A172 (cell line): ENCODE data around the gene BAZ1A. TPM values are rescaled to one million over a fixed set of nuclear protein-coding genes. Genes with fewer than 3 reads are reported as not detected.
"Not testable (repeated sequence)": the region's sequence is repeated elsewhere in the genome, so short reads cannot be mapped to it uniquely, and the experiment has no call there.

Experiments used
- DNase-seq: peaks from one replicate; pipeline ENCODE4 v3.0.0-alpha.2; 2015; ENCODE audit warnings: low spot score
- total RNA-seq: library from RNA; depleted of rRNA; stranded (reverse); fragments of >200 nt; shearing (Covaris generic); gene quantifications from 2 replicates; pipeline ENCODE4 v1.2.3, GENCODE V29; 2014

The BAZ1A gene
- total RNA-seq, 1 experiment from 2014 or later = 31.3 TPM

DNA sequence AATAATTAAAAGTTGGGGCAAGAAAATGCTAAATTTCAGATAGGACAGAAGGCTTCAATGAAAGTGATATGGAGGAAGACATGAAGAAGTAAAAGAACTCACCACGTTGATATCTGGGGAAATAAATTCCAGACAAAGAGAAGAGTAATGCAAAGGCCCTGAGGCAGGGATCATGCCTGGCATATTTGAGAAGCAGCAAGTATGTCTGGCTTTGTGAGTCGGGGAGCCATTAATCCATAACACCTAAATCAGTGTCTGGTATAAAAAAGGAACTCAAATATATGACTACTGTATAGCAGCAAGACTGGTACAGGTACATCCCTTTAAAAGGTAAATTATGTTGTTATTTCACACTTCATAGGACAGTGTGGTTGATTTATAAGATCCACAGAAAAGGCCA lies 16.4 kb downstream of the BAZ1A start:
- DNase-seq = no peak

DNA sequence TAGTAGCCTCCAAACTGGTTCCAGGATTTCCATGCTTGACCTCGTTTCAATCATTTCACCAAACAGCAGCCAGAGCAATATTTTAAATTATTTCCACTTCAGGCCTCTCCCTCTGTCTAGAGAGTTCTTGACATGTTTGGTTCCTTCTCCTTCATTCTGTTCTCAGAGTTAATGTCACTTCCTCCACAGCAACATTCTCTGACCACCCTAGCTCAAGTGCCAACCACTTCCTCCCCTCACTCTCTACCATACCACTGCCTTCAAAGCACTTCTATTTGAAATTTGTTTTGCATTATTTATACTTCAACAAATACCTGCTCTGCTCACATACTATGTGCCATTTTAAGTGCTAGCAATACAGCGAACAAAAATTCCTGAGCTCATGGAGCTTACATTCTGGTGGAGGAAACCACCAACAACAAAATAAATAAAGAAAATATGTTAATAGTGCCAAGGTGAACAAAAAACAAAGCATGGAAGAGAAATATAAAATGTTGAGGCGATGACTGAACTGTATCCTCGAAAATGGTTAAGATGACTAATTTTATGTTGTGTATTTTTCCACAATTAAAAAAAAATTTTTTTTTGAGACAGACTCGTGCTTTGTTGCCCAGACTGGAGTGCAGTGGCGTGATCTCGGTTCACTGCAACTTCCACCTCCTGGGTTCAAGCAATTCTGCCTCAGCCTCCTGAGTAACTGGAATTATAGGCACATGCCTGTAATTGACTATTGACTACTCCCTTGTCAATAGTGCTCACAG lies 17.3 kb downstream of the BAZ1A start:
- DNase-seq = no peak

DNA sequence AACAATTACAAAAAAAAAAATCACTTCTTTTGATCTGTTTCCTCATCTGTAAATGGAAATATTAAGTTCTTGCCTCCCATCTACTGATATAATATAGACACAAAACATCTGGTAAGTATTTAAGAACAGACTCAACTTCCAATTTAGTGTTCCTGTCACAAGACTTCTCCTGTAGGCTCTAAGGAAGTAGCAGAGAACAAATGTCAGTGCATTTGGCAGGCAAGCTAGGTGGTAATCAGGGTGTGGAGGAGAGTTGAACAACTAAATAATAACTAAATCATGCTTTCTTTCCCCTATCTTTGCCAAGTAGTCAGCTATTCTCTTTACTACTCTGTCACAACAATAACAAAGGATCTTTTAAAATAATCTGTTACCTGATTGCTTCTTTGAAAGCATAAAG lies 22.1 kb downstream of the BAZ1A start:
- no peak for DNase-seq

DNA sequence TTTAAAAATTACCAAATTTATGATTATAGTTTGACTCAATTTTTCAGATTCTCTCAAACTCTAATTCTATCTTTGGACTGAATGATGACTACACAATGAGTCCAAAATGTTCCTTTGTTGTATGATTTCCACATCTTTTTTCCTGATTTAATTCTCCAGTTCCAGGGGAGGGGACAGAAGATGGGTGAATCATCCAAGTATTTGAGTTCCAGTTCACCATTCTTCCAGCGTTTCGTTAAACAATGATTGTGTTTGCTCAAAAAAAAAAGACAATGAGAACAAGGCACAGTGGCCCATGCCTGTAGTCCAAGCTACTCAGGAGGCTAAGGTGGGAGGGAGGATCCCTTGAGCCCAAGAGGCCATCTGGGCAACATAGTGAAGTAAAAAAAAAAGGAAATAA lies 23.8 kb downstream of the BAZ1A start:
- DNase-seq = peak; percentile 0

- no peak for DNase-seq
Observed at GRCh38 chr14:34845869-34846268, 29.3 kb downstream of the BAZ1A start.

- peak; percentile 74 for DNase-seq
Observed at GRCh38 chr14:34843011-34843554, 32.1 kb downstream of the BAZ1A start.

DNA sequence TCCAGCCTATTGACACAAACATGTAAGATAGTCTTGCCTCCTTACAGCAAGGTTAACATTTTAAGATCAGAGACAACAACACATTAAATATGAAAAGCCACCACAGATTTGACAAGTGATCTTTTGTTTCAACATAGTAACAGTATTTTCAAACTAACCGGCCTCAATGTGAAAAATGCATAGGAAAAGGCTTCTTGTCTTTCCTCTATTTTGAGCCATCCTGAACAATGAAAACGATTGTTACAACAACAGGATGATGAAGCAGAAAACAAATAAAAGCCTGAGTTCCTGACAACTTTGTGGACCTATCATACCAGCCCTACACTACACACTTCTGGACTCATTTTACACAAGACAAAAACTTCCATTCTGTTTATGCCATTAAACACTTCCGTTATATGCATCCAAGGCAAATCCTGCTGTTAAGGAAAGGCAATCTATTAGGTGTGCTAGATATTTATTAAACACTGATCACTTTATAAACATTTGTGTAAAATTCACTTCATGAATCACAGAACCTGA lies 37.3 kb downstream of the BAZ1A start:
- no peak for DNase-seq

- DNase-seq = no peak
Observed at GRCh38 chr14:34835312-34835711, 39.8 kb downstream of the BAZ1A start.

GRCh38 chr14:34833549-34834523 lies 41.3 kb downstream of the BAZ1A start:
- no peak for DNase-seq

GRCh38 chr14:34826661-34827060 lies 48.5 kb downstream of the BAZ1A start:
- peak; percentile 6 for DNase-seq

- no peak for DNase-seq
Observed at GRCh38 chr14:34824826-34825225, 50.3 kb downstream of the BAZ1A start.

- DNase-seq = no peak
Observed at GRCh38 chr14:34824256-34824655, 50.9 kb downstream of the BAZ1A start.

DNA sequence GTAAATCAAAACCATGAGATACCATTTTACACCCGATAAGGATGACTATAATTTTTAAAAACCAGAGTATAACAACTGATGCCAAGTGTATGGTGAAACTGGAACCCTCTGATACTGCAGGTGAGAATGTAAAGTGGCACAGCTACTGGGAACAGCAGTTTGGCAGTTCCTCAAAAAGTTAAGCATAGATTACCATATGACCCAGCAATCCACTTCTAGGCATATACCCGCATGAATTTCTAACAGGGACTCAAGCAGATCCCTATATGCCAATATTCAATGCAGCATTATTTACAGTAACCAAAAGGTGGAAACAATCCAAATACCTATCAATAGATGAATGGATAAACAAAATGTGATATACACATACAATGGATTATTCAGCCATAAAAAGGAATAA lies 57.4 kb downstream of the BAZ1A start:
- DNase-seq = no peak

GRCh38 chr14:34810028-34810427 lies 65.1 kb downstream of the BAZ1A start:
- no peak for DNase-seq

GRCh38 chr14:34806257-34806656 lies 68.9 kb downstream of the BAZ1A start:
- DNase-seq = no peak

GRCh38 chr14:34804933-34805332 lies 70.2 kb downstream of the BAZ1A start:
- DNase-seq = no peak

- not testable (repeated sequence) for DNase-seq
Observed at GRCh38 chr14:34798861-34799260, 76.3 kb downstream of the BAZ1A start.

DNA sequence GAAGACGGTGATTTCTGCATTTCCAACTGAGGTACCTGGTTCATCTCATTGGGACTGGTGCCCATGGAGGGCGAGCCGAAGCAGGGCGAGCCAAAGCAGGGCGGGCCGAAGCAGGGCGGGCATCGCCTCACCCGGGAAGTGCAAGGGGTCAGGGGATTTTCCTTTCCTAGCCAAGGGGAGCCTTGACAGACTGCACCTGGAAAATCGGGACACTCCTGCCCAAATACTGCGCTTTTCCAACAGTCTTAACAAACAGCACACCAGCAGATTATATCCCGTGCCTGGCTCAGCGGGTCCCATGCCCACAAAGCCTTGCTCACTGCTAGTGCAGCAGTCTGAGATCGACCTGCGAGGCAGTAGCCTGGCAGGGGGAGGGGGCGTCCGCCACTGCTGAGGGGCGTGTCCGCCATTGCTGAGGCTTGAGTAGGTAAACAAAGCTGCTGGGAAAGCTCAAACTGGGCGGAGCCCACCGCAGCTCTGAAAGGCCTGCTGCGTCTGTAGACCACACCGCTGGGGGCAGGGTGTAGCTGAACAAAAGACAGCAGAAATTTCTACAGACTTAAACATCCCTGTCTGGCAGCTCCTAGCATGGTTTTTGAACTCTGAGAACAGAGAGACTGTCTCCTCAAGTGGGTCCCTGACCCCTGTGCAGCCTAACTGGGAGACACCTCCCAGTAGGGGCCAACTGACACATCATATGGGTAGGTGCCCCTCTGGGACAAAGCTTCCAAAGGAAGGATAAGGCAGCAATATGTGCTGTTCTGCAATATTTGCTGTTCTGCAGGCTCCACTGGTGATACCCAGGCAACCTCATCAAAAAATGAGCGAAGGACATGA lies 77.2 kb downstream of the BAZ1A start:
- DNase-seq = no peak

DNA sequence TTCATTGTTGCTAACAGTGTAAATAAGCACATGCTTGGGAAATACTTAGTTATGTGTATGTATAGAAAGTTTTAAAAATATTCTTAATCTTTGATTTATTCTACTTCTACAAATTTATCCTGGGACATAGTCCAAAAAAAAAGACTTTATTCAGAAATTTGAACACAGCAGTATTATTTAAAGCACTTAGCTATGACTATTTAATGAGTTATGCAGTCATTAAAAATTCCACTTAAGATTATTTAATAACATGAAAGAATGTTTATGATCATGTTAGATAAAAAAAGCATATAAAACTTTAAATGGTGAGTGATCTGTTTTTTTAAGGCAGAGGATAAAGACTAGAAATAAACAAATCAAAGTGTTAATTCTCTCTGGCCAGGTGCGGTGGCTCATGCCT lies 78.3 kb downstream of the BAZ1A start:
- no peak for DNase-seq

DNA sequence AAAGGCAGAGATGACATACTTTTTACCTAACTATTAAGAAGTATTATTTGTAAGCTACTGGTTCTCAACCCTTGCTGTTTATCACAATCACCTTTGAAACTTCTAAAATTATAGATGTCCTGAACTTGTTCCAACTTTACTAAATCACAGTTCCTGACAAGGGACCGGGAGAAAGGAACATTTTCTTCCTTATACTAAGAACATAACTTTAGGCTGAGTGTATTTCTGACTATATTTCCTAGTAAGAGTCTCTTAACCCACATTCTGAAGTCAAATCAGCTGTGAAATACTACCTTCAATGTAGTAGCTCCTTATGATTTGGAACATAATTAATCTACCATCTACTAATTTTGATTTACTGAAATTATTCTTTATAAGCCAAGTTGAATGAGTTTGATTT lies 80.2 kb downstream of the BAZ1A start:
- no peak for DNase-seq

GRCh38 chr14:34794217-34794616 lies 80.9 kb downstream of the BAZ1A start:
- no peak for DNase-seq
